GM21367 (cell line): ENCODE results near the gene ZNF418.

Experiments used
- ATAC-seq: cut with Tn5 transposase; IDR thresholded peaks from one replicate; pipeline ENCODE4 v1.9.1; 2021; ENCODE audit not compliant: unreplicated experiment

Gene ZNF418

DNA sequence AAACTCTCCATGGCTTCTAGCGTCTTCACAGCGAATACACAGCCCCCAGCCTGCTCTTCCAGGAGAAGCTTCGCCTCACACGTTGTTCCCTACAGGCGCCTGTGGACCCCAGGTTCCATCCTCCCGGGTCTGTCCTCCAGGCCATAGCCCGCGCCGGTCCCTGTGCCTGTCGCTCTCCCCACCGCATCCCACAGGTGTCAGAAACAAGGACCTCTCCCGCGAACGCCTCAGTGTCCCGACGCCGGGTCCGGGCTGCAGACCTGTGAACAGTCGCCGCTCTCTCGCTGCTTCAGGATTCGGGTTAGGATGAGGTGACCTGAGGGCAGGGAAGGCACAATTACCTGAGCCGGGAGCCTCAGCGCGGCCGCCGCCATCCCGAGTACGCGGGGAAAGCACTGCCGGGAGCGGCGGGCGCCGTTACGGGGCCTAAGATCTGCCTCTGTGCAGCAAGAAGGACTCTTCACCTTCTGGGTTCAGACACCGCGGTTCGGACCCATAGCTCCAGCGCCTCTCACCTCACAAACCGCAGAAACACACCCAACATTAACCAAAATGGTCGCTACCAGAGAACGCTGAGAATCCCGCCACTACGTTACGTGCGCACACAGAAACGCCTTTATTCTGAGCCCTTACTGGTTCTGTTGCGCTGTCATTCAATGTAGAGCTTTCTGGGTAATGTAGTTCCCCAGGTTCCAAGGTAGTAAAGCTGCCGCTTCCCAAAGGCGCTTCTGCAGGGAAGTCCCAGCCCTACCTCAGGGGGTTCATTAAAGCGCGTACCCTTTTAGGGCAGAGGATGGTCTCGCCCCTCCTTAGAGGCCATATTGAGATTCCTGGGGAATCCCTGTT, at the start of gene ZNF418:
Gene ZNF418 (minus strand): TSS at position 583 of the 846 bp plus-strand sequence. CDS start 1,580 bp downstream, outside the sequence.
- ATAC-seq = no peak

DNA sequence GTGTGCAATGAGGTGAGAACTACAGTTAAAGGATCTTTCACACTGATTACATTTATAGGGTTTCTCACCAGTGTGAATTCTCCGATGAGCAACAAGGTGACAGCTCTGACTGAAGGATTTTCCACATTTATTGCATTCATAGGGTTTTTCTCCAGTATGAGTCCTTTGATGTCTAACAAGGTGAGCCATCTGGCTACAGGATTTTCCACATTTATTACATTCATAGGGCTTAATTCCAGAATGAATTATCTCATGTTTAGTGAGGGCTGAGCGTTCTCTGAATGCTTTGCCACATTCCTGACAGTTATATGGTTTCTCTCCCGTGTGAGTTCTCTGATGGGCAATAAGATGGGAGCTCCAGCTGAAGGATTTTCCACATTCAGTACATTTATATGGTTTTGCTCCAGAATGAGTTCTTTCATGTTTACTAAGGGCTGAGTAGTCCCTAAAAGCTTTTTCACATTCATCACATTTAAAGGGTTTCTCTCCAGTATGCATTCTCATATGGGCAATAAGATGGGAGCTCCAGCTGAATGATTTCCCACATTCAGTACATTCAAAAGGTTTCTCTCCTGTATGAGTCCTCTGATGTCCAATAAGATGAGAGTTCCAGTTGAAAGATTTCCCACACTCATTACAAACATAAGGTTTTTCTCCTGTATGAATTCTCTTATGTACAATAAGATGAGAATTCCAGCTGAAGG, 43.5 kb upstream of the ZNF418 start:
- ATAC-seq = no peak

DNA sequence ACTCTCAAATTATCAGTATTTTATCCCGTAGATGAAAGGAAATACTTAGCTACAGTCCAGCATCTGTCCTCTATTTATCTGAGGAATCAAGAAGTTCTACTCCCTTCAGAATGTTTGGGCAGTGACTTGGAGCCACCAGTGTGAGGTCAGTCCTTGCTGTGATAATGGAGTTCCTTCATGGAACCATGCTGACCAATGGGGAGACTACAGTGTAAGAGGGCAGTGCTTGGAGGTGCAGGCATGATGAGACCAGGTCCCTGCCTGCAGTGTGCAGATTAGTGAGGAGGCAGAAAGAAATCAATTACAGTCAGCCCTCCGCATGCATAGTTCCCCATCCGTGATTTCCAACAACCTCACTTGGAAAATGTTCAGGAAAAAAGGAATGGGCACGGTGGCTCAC, 39.2 kb upstream of the ZNF418 start, which contains the start of gene C19orf18:
Gene C19orf18 (minus strand): TSS at position 101 of the 400 bp plus-strand sequence. CDS start 102 bp downstream, outside the sequence.
- no peak for ATAC-seq

DNA sequence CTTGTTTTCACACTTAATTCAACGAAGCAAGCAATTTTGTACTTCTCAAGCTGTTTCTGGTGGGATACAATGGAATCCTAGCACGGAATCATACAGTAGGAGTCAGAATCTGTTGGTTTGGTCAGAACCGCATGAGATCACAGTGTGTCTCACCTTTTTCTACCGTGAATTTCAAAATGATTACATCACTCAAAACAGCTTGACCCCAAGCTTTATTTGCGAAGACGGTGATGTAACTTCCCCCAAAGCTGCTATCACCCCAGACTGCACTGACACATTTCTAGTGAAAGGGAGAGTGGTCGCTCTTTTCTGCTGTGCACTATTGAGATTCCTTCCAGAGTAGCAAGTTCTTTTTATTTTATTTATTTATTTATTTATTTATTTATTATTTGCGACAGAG, 29.6 kb upstream of the ZNF418 start:
- ATAC-seq = no peak

DNA sequence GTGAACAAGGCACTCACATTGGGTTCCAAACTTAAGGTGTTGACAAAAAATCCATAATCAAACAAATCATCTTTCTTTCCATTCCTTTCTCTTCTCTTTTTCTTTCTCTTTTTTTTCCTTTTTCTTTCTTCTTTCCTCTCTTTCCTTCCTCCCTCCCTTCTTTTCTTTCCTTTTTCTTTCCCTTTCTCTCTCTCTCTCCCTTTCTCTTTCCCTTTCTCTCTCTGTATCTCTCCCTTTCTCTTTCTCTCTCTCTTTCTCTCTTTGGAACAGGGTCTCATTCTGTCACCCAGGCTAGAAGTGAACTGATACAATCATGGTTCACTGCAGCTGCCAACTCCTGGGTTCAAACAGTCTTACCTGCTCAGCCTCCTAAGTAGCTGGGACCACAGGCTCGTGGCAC, 26.6 kb upstream of the ZNF418 start:
- no peak for ATAC-seq

DNA sequence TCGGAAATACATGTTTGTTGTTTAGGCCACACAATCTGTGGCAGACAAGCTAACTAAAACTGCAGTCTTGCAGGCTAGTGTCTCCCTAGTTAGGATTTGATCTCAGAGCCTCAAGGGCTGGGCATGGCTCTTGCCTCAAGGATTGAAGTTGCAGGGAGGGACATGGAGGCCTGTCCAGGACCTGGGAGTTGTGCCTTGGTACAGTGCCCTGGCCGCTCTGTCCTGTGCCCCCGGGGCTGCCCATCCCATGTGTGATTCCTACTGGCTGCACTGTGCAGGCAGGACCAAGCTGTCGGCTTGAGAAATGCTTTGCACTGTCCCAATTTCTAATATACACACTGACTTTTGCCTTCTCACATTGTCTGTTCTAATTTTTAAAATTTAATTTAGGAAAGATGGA, 19.8 kb upstream of the ZNF418 start:
- ATAC-seq = no peak

DNA sequence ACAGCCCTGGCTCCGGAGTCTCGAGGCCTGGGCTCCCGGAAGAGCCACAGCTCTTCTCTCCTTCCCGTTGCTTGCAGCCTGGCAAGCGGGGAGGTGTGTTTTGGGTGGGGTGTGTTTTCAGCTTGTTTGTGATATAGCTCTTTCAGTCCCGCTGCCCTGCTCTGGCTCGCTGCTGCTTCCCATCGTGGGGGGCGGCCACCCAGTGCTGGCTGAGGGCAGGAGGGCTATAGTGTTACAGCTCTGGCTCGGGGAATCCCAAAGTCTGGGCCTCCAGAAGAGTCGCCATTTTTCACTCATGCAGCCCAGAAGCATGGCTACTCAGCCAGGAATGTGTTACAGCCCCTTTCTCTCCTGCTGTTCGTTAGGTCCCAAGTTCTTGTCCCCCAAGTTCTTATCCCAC, 14.5 kb upstream of the ZNF418 start:
- ATAC-seq = no peak

DNA sequence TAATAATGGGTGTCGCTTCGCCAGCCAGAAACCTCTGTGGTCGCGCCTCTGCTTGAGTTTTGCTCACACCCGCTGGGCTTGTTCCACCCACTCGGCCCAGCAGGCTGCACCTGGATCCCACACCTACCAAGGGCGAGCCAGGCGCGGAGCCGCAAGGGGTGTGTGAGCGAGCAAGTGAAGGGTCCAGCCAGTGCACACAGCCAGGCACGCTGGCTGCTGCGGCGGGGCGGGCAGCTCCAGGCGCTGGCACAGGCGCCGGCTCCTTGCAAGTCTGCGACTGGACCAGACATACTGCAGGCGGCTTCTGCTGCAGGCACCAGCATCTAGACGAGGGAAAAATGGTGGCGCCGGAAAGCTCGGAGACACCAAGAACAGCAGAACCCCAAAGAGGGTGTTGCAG, 14.1 kb upstream of the ZNF418 start:
- ATAC-seq = no peak

DNA sequence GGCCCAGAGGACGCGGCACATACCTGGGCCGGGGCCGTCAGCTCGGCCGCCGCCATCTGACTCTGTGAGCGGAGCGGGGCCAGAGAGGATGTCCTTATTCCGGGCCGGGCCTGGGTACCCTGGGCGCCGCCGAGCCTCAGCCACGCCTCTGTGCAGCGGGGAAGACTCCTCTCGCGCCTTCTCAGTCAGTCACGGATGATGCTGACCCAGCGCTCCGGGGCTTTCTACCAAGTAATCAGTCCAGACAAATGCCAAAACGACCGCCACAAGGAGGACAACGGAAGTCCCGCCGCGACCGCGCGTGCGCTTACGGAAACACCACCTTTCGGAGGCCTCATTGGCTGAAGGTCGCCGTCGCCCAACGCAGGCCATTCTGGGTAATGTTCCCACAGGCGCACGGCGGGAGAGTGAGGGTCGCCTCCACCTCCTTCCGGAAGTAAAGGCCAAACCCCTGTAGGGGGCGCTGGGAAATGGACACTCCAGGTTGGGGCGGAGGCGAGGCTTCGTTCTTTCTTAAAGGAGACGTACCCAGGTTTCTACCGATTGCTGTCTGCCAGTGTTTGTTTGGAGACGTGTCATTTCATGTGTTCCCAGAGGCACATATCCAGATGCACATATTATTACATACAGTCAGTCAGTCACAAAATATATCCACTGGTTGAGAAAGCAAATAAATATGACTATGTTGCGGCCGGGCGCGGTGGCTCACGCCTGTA, 12.4 kb upstream of the ZNF418 start, which contains the start of gene ZNF256:
Gene ZNF256 (minus strand): TSS at position 288 of the 716 bp plus-strand sequence. CDS start 232 bp downstream, at position 56.
- peak; percentile 72 for ATAC-seq

DNA sequence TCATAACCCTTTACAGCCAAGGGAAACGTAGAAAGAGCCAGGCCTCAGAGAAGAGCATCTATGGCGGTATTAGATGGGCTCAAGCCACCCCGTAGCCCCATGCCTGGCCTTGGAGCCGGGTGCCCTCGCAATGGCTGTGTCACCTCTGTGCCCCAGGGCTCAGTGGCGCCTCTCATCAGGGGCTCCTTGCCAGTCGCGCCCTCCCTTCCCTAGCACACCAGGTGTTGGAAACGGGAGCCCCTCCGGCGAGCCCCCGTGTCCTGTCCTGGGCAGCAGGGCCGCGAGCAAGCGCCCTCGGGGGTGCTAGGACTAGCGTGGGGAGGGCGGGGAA, 11.9 kb upstream of the ZNF418 start:
- no peak for ATAC-seq

DNA sequence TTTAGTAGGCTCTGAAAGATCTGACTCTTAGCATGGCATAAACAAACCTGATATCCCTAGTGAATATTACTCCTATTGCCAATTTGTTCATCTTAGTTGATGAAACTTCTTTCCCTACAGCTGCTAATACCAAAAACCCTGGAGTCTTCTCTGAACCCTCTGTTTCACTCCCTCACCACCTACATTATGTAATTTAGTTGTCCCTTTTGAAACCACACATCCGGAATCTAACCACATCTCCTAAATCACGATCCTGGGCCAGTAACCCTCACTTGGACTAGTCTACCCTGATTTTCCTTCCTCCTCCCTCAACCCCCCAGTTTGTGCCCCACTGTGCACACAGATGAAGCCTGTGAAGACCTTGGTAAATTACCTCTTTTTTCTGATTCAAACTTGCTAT, 11.1 kb upstream of the ZNF418 start:
- ATAC-seq = no peak

DNA sequence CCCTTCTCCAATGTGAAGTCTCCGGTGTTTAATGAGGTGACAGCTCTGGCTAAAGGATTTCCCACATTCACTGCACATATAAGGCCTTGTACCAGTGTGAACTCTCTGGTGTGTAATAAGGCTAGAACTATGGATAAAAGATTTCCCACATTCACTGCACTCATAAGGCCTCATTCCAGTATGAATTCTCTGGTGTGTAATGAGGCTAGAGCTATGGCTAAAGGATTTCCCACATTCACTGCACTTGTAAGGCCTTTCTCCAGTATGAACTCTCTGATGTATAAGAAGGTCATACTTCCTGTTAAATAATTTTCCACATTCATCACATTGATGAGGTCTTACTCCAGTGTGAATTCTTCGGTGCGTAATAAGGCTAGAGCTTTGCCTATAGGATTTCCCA, 6.4 kb upstream of the ZNF418 start:
- no peak for ATAC-seq

DNA sequence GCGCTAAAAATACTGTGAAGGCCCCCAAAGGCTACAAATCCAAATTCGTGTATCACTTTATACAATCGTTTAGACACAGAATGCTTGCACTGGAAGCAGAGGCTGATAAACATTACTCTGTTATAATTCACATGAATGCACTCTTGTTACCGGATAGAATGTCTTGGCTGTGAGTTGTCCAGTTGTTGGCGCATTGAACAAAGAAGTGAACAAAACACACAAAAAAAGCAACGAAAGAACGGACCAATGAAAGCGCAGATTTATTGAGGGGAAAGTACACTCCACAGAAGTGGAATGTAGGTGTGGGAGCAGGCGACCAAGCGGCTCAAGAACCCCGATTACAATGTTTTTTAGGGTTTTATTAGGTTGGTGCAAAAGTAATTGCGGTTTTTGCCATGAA, 529 bp upstream of the ZNF418 start:
- ATAC-seq = no peak

DNA sequence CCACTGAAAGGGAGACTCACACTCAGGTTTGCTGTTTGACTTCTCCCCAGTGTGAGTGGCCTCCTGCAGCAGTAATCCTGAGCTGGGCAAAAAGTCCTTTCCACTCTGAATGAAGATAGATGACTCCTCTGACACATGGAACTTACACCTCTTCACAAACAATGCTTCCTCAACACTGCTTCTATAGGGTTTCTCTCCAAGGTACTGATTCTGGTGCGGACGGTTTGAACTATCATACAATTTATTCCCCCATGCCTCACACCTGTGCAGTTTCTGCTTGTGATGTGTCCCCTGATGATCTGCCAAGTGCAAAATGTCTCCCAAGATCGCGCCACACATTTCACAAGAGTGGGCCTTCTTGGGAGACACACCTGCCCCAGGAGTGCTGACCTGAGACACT, 7.6 kb downstream of the ZNF418 start:
- ATAC-seq = no peak

DNA sequence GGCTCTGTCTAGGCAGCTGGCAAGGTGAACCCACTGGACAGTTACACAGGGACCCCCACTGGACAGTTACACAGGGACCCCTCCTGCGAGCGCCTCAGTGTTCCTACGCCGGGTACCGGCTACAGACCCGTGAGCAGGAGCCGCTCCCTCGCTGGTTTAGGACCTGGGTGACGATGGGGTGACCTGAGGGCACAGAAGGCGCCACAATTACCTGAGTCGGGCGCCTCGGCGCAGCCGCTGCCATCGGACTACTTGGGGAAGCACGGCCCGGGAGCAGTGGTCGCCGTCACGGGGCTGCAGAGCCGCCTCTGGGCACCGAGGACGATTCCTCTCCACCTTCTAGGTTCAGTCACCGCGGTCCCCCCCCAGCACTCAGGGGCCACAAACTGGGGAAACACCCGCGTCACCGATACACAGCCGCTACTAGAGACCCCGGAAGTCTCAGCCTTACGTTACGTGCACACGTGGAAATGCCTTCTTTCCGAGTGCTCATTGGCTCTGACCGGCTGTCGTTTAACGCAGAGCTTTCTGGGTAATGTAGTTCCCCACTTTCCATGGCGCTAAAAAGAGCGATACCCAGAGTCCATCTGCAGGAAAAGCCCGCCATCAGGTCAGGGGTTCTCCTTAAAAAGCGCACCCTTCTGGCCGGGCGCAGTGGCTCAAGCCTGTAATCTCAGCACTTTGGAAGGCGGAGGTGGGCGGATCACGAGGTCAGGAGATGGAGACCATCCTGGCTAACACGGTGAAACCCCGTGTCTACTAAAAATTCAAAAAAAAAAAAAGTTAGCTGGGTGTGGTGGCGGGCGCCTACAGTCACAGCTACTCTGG, 18.8 kb downstream of the ZNF418 start, which contains the start of gene ZNF417:
Gene ZNF417 (minus strand): TSS at position 425 of the 828 bp plus-strand sequence. CDS start 181 bp downstream, at position 244.
- peak; percentile 93 for ATAC-seq

DNA sequence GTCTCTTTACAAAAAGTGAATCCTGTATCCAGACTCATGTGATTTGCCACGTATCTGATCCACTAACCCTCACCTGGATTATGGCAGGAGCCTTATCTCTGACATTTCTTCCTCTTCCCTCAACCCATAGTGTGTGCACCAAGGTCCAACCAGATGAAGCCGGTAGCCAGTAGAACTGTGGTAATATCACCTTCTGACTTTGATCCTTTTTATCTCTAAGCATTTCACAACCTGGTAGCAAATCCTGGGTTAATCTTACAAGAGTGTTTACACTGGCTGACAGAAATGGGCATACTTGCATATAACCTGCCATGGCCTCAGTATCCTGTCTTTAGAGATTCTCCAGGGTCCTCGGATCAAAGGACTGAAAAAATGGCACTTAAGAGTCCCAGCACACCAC, 20.7 kb downstream of the ZNF418 start:
- no peak for ATAC-seq

DNA sequence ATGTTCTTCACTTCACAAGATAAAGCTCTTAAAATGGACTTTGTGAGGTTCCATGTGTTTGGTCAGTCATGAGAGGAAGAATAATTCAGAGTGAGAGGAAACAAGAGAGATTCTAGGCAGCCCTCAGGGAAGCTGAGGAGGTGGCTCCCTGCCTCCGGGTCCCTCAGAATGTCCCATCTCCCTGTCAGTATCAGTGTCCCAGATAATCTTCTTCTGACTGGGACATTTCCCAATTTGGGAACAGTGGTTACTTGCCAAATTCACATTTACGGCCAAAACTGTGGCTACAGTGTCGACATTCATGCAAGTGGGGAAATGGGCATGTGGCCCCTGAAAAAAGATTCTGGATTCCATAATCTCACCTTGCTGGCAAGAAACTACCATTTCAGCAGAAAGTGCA, 27.8 kb downstream of the ZNF418 start:
- no peak for ATAC-seq

DNA sequence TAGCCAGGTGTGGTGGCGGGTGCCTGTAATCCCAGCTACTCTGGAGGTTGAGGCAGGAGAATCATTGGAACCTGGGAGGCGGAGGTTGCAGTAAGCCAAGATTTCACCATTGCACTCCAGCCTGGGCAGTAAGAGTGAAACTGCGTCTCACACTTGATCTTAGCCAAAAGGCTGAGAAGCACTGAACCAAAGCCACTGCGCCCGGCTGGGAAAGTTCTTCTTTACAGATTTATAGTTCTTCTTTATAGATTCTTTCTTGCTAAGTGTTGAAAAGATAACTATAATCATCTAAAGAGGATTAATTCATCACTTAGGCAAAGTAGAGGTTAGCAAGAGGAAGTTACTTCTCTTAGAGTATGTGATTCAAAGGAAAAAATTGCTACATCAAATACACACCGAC, 29.9 kb downstream of the ZNF418 start:
- ATAC-seq = no peak

DNA sequence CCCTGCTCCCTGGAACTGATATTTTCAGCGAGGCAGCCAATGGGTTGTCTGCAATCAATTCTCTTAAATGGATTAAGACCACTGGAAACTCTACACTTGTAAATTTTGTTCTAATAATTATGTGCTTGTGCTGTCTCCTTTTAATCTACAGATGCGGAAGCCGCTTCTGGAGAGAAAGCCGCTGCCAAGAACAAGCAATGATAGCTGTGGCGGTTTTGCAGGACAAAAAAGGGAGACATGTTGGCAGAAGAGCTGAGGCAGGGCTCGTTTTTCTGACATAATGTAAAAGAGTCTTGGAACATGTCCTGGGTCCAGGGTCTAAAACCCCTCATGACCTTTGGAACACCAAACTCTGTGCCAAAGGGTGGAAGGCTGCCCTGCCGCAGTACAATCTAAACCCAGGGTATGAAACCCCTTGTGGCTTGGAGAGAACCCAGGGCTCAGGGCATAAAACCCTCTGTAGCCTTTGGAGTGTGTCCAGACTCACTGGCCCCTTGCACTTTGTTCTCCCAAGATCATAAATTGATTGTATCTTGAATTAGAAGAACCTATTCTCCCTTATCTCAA, 31.5 kb downstream of the ZNF418 start:
- no peak for ATAC-seq

DNA sequence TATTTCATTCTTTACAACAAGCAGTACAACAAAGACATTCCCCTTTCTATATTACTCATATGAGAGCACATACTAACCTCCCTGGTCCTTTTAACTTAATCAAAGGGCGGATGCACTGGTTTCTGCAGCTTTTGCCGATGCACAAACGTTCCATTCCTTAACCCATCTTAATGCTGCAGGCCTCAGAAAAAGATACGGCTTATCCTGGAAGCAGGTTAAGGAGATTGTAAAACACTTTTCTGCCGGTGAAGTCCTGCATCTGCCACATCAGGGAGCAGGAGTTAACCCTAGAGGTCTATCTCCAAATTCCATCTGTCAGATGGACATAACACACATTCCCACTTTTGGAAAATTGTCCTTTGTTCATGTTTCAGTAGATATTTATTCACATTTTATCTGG, 34.9 kb downstream of the ZNF418 start:
- ATAC-seq = no peak
